Liver (tissue), 3 donors: ENCODE data around the gene DCLRE1A.
"Not testable (repeated sequence)": the region's sequence is repeated elsewhere in the genome, so short reads cannot be mapped to it uniquely, and the experiment has no call there.

Experiments used
- CTCF ChIP-seq: fragments of 150-350 bp; IDR thresholded peaks from 2 replicates; pipeline ENCODE4 v1.5.1; 2017; ENCODE audit warnings: improper control_type of control experiment, low read depth, low read length; ENCODE audit not compliant: missing input control
- FOXA1 ChIP-seq: IDR thresholded peaks from 2 replicates; pipeline ENCODE4 v1.6.1; 2016; ENCODE audit warnings: antibody characterized with exemption
- HNF4G ChIP-seq: IDR thresholded peaks from 2 replicates; pipeline ENCODE4 v1.6.1; 2016; ENCODE audit warnings: antibody characterized with exemption
- JUND ChIP-seq, 2 donors: IDR thresholded peaks; 2 replicates each; pipeline ENCODE4 v1.6.1; 2016; ENCODE audit warnings: antibody characterized with exemption in 2 of 2
- MAX ChIP-seq: IDR thresholded peaks from 2 replicates; pipeline ENCODE4 v1.6.1; 2016; ENCODE audit warnings: antibody characterized with exemption
- REST ChIP-seq: IDR thresholded peaks from 2 replicates; pipeline ENCODE4 v1.6.1; 2016; ENCODE audit warnings: antibody characterized with exemption, mild to moderate bottlenecking
- SP1 ChIP-seq: IDR thresholded peaks from 2 replicates; pipeline ENCODE4 v1.6.1; 2018; ENCODE audit warnings: antibody characterized with exemption, mild to moderate bottlenecking
- ZBTB33 ChIP-seq: IDR thresholded peaks from 2 replicates; pipeline ENCODE4 v1.6.1; 2016; ENCODE audit warnings: antibody characterized with exemption
- TF ChIP-seq, protein P1 (sequence below): IDR thresholded peaks from 2 replicates; pipeline ENCODE4 v1.6.1; 2016; ENCODE audit warnings: antibody characterized with exemption
- donor health status: healthy.
- donor health status: healthy.

DNA sequence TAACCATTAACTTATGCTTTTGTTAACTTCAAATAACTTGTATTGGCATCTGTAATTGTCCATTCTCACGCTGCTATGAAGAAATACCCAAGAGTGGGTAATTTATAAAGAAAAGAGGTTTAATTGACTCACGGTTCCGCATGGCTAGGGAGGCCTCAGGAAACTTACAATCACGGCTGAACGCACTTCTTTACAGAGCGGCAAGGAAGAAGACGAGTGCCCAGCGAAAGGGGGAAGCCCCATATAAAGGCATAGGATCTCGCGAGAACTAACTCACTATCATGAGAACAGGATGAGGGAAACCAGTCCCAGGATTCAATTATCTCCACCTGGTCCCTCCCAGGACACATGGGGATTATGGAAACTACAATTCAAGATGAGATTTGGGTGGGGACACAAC, 25.3 kb downstream of the DCLRE1A start:
- TF ChIP-seq CTCF; REST; MAX; ZBTB33; JUND (IDR thresholded peaks at IDR 0.05); FOXA1; SP1; HNF4G: not testable (repeated sequence)
- TF ChIP-seq, protein P1, sequence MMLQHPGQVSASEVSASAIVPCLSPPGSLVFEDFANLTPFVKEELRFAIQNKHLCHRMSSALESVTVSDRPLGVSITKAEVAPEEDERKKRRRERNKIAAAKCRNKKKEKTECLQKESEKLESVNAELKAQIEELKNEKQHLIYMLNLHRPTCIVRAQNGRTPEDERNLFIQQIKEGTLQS, result not testable (repeated sequence)
